Measurements from ENCODE around the gene THEMIS2. TPM values are rescaled to one million over a fixed set of nuclear protein-coding genes. Genes with fewer than 3 reads are reported as not detected.

Gene THEMIS2
- total RNA-seq, 1 donor from 2014 or later: 0.79 TPM

GRCh38 chr1:27835046-27835445 is 37.3 kb upstream of the THEMIS2 start:
- H3K27me3 ChIP-seq (ENCODE audit: insufficient read depth, low read length): no peaks in the 10 kb centered on the region
- Mint-ChIP-seq H3K4me3 (ENCODE audit: unreplicated experiment) (no peak overlapping the region), H3K27me3 (ENCODE audit: low read depth, unreplicated experiment) (no peaks in the 10 kb centered on the region), H3K36me3 (ENCODE audit: low read depth, unreplicated experiment) (peaks cover 2% of the 10 kb centered on the region), H3K27ac (ENCODE audit: unreplicated experiment) (no peak overlapping the region), H3K4me1 (ENCODE audit: low read depth, unreplicated experiment) (peaks cover 17% of the 10 kb centered on the region), H3K9me3 (ENCODE audit: unreplicated experiment) (no peaks in the 10 kb centered on the region)
- H2AFZ ChIP-seq (ENCODE audit: low read depth, low read length): no peak overlapping the region
- H3K36me3 ChIP-seq (ENCODE audit: insufficient read depth, low read length): peaks cover 26% of the 10 kb centered on the region
- FAIRE-seq: no peak
- no peak overlapping the region for H3K27ac ChIP-seq (ENCODE audit: low read depth, low read length)
- peaks cover 19% of the 10 kb centered on the region for H3K4me1 ChIP-seq (ENCODE audit: insufficient read depth, low read length)
- H3K4me3 ChIP-seq (ENCODE audit: insufficient read depth, low read depth, low read length): no peak overlapping the region
- peaks cover 89% of the 10 kb centered on the region for H3K79me2 ChIP-seq (ENCODE audit: insufficient read depth, low read length)
- peaks cover 52% of the 10 kb centered on the region for H4K20me1 ChIP-seq (ENCODE audit: insufficient read depth, low read length)
- H3K4me2 ChIP-seq (ENCODE audit: low read length): no peak overlapping the region
- H3K9me3 ChIP-seq (ENCODE audit: insufficient read depth, low read depth, low read length): no peaks in the 10 kb centered on the region
- no peak overlapping the region for H3K9ac ChIP-seq (ENCODE audit: low read length)
- DNase-seq (ENCODE audit: low read depth): no peak
- TF ChIP-seq EZH2 (IDR thresholded peaks at IDR 0.05; ENCODE audit: insufficient read depth, low read length): no peak
- TF ChIP-seq, protein P1, sequence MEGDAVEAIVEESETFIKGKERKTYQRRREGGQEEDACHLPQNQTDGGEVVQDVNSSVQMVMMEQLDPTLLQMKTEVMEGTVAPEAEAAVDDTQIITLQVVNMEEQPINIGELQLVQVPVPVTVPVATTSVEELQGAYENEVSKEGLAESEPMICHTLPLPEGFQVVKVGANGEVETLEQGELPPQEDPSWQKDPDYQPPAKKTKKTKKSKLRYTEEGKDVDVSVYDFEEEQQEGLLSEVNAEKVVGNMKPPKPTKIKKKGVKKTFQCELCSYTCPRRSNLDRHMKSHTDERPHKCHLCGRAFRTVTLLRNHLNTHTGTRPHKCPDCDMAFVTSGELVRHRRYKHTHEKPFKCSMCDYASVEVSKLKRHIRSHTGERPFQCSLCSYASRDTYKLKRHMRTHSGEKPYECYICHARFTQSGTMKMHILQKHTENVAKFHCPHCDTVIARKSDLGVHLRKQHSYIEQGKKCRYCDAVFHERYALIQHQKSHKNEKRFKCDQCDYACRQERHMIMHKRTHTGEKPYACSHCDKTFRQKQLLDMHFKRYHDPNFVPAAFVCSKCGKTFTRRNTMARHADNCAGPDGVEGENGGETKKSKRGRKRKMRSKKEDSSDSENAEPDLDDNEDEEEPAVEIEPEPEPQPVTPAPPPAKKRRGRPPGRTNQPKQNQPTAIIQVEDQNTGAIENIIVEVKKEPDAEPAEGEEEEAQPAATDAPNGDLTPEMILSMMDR (IDR thresholded peaks at IDR 0.05; ENCODE audit: insufficient read depth, low read depth, low read length): no peak

- peak overlapping the region; percentile 48 for H3K27ac Mint-ChIP-seq (ENCODE audit: unreplicated experiment)
- no peak for DNase-seq (ENCODE audit: low read depth)
- TF ChIP-seq, protein P1 (IDR thresholded peaks at IDR 0.05; ENCODE audit: insufficient read depth, low read depth, low read length): no peak
- TF ChIP-seq EZH2 (IDR thresholded peaks at IDR 0.05; ENCODE audit: insufficient read depth, low read length): no peak
- Histone ChIP-seq H3K4me2 (ENCODE audit: low read length) (no peak overlapping the region), H2AFZ (ENCODE audit: low read depth, low read length) (no peak overlapping the region), H3K27me3 (ENCODE audit: insufficient read depth, low read length) (no peaks in the 10 kb centered on the region), H3K79me2 (ENCODE audit: insufficient read depth, low read length) (peaks cover 94% of the 10 kb centered on the region), H3K9me3 (ENCODE audit: insufficient read depth, low read depth, low read length) (no peaks in the 10 kb centered on the region), H3K27ac (ENCODE audit: low read depth, low read length) (no peak overlapping the region), H4K20me1 (ENCODE audit: insufficient read depth, low read length) (peaks cover 56% of the 10 kb centered on the region), H3K36me3 (ENCODE audit: insufficient read depth, low read length) (peaks cover 31% of the 10 kb centered on the region), H3K9ac (ENCODE audit: low read length) (no peak overlapping the region), H3K4me3 (ENCODE audit: insufficient read depth, low read depth, low read length) (no peak overlapping the region), H3K4me1 (ENCODE audit: insufficient read depth, low read length) (peaks cover 19% of the 10 kb centered on the region)
- no peak for FAIRE-seq
- H3K36me3 Mint-ChIP-seq (ENCODE audit: low read depth, unreplicated experiment): peaks cover 2% of the 10 kb centered on the region
- no peaks in the 10 kb centered on the region for H3K27me3 Mint-ChIP-seq (ENCODE audit: low read depth, unreplicated experiment)
- H3K9me3 Mint-ChIP-seq (ENCODE audit: unreplicated experiment): no peaks in the 10 kb centered on the region
- H3K4me3 Mint-ChIP-seq (ENCODE audit: unreplicated experiment): no peak overlapping the region
- H3K4me1 Mint-ChIP-seq (ENCODE audit: low read depth, unreplicated experiment): peaks cover 17% of the 10 kb centered on the region
Measured at GRCh38 chr1:27835501-27835900, 36.8 kb upstream of the THEMIS2 start.

DNA sequence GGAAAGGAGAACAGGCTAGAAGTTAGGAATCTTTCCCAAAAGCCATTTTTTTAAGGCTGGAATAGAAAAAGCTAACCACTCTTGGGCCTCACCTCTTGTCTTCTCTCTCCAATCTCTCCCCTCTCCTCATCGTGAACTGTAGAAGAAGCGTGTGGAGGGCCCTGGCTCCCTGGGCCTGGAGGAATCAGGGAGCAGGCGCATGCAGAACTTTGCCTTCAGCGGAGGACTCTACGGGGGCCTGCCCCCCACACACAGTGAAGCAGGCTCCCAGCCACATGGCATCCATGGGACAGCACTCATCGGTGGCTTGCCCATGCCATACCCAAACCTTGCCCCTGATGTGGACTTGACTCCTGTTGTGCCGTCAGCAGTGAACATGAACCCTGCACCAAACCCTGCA is 22.4 kb upstream of the THEMIS2 start:
- no peak for DNase-seq (ENCODE audit: low read depth)
- Histone ChIP-seq H3K79me2 (ENCODE audit: insufficient read depth, low read length) (peaks cover 3% of the 10 kb centered on the region), H4K20me1 (ENCODE audit: insufficient read depth, low read length) (peaks cover 14% of the 10 kb centered on the region), H3K9me3 (ENCODE audit: insufficient read depth, low read depth, low read length) (no peaks in the 10 kb centered on the region), H2AFZ (ENCODE audit: low read depth, low read length) (no peak overlapping the region), H3K4me2 (ENCODE audit: low read length) (no peak overlapping the region), H3K4me3 (ENCODE audit: insufficient read depth, low read depth, low read length) (no peak overlapping the region), H3K9ac (ENCODE audit: low read length) (no peak overlapping the region), H3K36me3 (ENCODE audit: insufficient read depth, low read length) (peaks cover 23% of the 10 kb centered on the region), H3K27me3 (ENCODE audit: insufficient read depth, low read length) (no peaks in the 10 kb centered on the region), H3K27ac (ENCODE audit: low read depth, low read length) (no peak overlapping the region), H3K4me1 (ENCODE audit: insufficient read depth, low read length) (no peaks in the 10 kb centered on the region)
- no peaks in the 10 kb centered on the region for H3K9me3 Mint-ChIP-seq (ENCODE audit: unreplicated experiment)
- H3K27ac Mint-ChIP-seq (ENCODE audit: unreplicated experiment): no peak overlapping the region
- no peak overlapping the region for H3K4me3 Mint-ChIP-seq (ENCODE audit: unreplicated experiment)
- peaks cover 27% of the 10 kb centered on the region for H3K36me3 Mint-ChIP-seq (ENCODE audit: low read depth, unreplicated experiment)
- no peaks in the 10 kb centered on the region for H3K27me3 Mint-ChIP-seq (ENCODE audit: low read depth, unreplicated experiment)
- TF ChIP-seq EZH2 (IDR thresholded peaks at IDR 0.05; ENCODE audit: insufficient read depth, low read length): no peak
- TF ChIP-seq, protein P1 (IDR thresholded peaks at IDR 0.05; ENCODE audit: insufficient read depth, low read depth, low read length): no peak
- no peaks in the 10 kb centered on the region for H3K4me1 Mint-ChIP-seq (ENCODE audit: low read depth, unreplicated experiment)
- no peak for FAIRE-seq
